Keratinocyte (primary cell): ENCODE measurements around the gene RASAL2.

Experiments used
- CTCF ChIP-seq, 3 experiments: IDR thresholded peaks in 1 of 3; conservative IDR thresholded peaks in 1 of 3; optimal IDR thresholded peaks in 1 of 3; 2 replicates in 2 of 3; 3 replicates in 1 of 3; pipeline versions ENCODE3 to v1.5.1; 2011; ENCODE audit warnings: low read length in 3 of 3, mild to moderate bottlenecking in 3 of 3, moderate library complexity in 2 of 3, control low read depth in 1 of 3, inconsistent platforms in 1 of 3; ENCODE audit not compliant: insufficient read depth in 2 of 3; ENCODE audit errors: extremely low read depth in 1 of 3
- EZH2 ChIP-seq: IDR thresholded peaks from one replicate; pipeline ENCODE4 v1.6.1; 2012; ENCODE audit warnings: inconsistent platforms, mild to moderate bottlenecking, low read length, moderate library complexity

GRCh38 chr1:178101266-178101630 lies 7.3 kb downstream of the RASAL2 start:
- TF ChIP-seq CTCF (optimal IDR thresholded peaks at IDR 0.05 in 1 of 3, IDR thresholded peaks at IDR 0.05 in 1 of 3, conservative IDR thresholded peaks at IDR 0.05 in 1 of 3; ENCODE audit: extremely low read depth in 1 of 3, insufficient read depth in 2 of 3, low read length in 3 of 3) (no peak), EZH2 (no peak)
